Dendritic cell treated with granulocyte-macrophage colony-stimulating factor and Interleukin-4, amounts not matched to agents 40 ng/mL and 50 ng/mL, for 4 days (primary cell): ENCODE measurements around the gene SOX12.

ENCODE experiments used
- H3K27ac Mint-ChIP-seq: one replicate; pipeline ENCODE4 v1.8.0; 2022; ENCODE audit warnings: mild to moderate bottlenecking, mixed read lengths
- H3K27me3 Mint-ChIP-seq: one replicate; pipeline ENCODE4 v1.8.0; 2022; ENCODE audit warnings: mild to moderate bottlenecking, mixed read lengths
- H3K36me3 Mint-ChIP-seq: one replicate; pipeline ENCODE4 v1.8.0; 2022; ENCODE audit warnings: low read depth, mixed read lengths
- H3K4me1 Mint-ChIP-seq: one replicate; pipeline ENCODE4 v1.8.0; 2022; ENCODE audit warnings: low read depth, mixed read lengths
- H3K4me3 Mint-ChIP-seq: one replicate; pipeline ENCODE4 v1.8.0; 2022; ENCODE audit warnings: mild to moderate bottlenecking, moderate library complexity, mixed read lengths
- H3K9me3 Mint-ChIP-seq: one replicate; pipeline ENCODE4 v1.8.0; 2022; ENCODE audit warnings: mixed read lengths
- intact Hi-C: fragments of 100-400 bp; cut with micrococcal nuclease; formaldehyde crosslinking; loops from one replicate; pipeline ENCODE4 v1.15.0; 2022

The SOX12 gene

GRCh38 chr20:311609-312008 lies 13.7 kb upstream of the SOX12 start:
- Mint-ChIP-seq H3K4me1 (peaks cover 38% of the 10 kb centered on the region), H3K9me3 (no peaks in the 10 kb centered on the region), H3K27me3 (no peaks in the 10 kb centered on the region), H3K36me3 (no peaks in the 10 kb centered on the region), H3K27ac (no peak overlapping the region), H3K4me3 (no peak overlapping the region)
- intact Hi-C loops = loop anchor here (2.0 kb wide), 1 partner anchor 13 kb away; the partner anchor contains the start of gene SOX12

GRCh38 chr20:312067-312466 lies 13.3 kb upstream of the SOX12 start:
- Mint-ChIP-seq H3K4me3 (no peak overlapping the region), H3K9me3 (no peaks in the 10 kb centered on the region), H3K36me3 (no peaks in the 10 kb centered on the region), H3K27me3 (no peaks in the 10 kb centered on the region), H3K4me1 (peaks cover 38% of the 10 kb centered on the region), H3K27ac (no peak overlapping the region)
- intact Hi-C loops = no loop called here

- no peaks in the 10 kb centered on the region for H3K9me3 Mint-ChIP-seq
- H3K27me3 Mint-ChIP-seq = no peaks in the 10 kb centered on the region
- H3K27ac Mint-ChIP-seq = no peak overlapping the region
- H3K4me3 Mint-ChIP-seq = no peak overlapping the region
- H3K36me3 Mint-ChIP-seq = no peaks in the 10 kb centered on the region
- intact Hi-C loops = no loop called here
- peaks cover 38% of the 10 kb centered on the region for H3K4me1 Mint-ChIP-seq
These were observed 12.5 kb upstream of the SOX12 start for GRCh38 chr20:312866-313265.

- H3K36me3 Mint-ChIP-seq = no peaks in the 10 kb centered on the region
- H3K27me3 Mint-ChIP-seq = no peaks in the 10 kb centered on the region
- no peaks in the 10 kb centered on the region for H3K9me3 Mint-ChIP-seq
- intact Hi-C loops = no loop called here
- H3K4me3 Mint-ChIP-seq = no peak overlapping the region
- H3K4me1 Mint-ChIP-seq = peaks cover 38% of the 10 kb centered on the region
- no peak overlapping the region for H3K27ac Mint-ChIP-seq
These were observed 11.9 kb upstream of the SOX12 start for GRCh38 chr20:313402-313801.

- Mint-ChIP-seq H3K4me1 (peaks cover 38% of the 10 kb centered on the region), H3K27me3 (no peaks in the 10 kb centered on the region), H3K9me3 (no peaks in the 10 kb centered on the region), H3K4me3 (no peak overlapping the region), H3K36me3 (no peaks in the 10 kb centered on the region), H3K27ac (no peak overlapping the region)
- intact Hi-C loops = no loop called here
These were observed 11.4 kb upstream of the SOX12 start for GRCh38 chr20:313948-314347.

GRCh38 chr20:316316-317068 lies 8.9 kb upstream of the SOX12 start:
- Mint-ChIP-seq H3K36me3 (no peaks in the 10 kb centered on the region), H3K9me3 (no peaks in the 10 kb centered on the region), H3K27me3 (peaks cover 1% of the 10 kb centered on the region), H3K4me1 (peaks cover 24% of the 10 kb centered on the region), H3K4me3 (no peak overlapping the region), H3K27ac (no peak overlapping the region)
- intact Hi-C loops = no loop called here

GRCh38 chr20:324177-325044 lies 941 bp upstream of the SOX12 start:
- Mint-ChIP-seq H3K36me3 (no peaks in the 10 kb centered on the region), H3K9me3 (no peaks in the 10 kb centered on the region), H3K27ac (peak overlapping the region; percentile 77), H3K4me1 (peaks cover 38% of the 10 kb centered on the region), H3K4me3 (peak overlapping the region; percentile 69), H3K27me3 (peaks cover 25% of the 10 kb centered on the region)
- intact Hi-C loops = loop anchor here (2.0 kb wide), 3 partner anchors 14 to 48 kb away; no protein-coding TSS in a partner anchor

- Mint-ChIP-seq H3K27me3 (peaks cover 25% of the 10 kb centered on the region), H3K36me3 (no peaks in the 10 kb centered on the region), H3K4me3 (peak overlapping the region; percentile 83), H3K27ac (peak overlapping the region; percentile 67), H3K9me3 (no peaks in the 10 kb centered on the region), H3K4me1 (peaks cover 54% of the 10 kb centered on the region)
- intact Hi-C loops = loop anchor here (2.0 kb wide), 3 partner anchors 15 to 47 kb away; no protein-coding TSS in a partner anchor
These were observed 715 bp downstream of the SOX12 start for GRCh38 chr20:325889-326644.

- intact Hi-C loops = no loop called here
- Mint-ChIP-seq H3K9me3 (no peaks in the 10 kb centered on the region), H3K36me3 (no peaks in the 10 kb centered on the region), H3K4me3 (peak overlapping the region; percentile 83), H3K27me3 (peaks cover 22% of the 10 kb centered on the region), H3K27ac (peak overlapping the region; percentile 67), H3K4me1 (peaks cover 54% of the 10 kb centered on the region)
These were observed 1.4 kb downstream of the SOX12 start for GRCh38 chr20:326645-327185.

- Mint-ChIP-seq H3K9me3 (no peaks in the 10 kb centered on the region), H3K27ac (peak overlapping the region; percentile 67), H3K4me1 (peaks cover 58% of the 10 kb centered on the region), H3K4me3 (peak overlapping the region; percentile 83), H3K36me3 (no peaks in the 10 kb centered on the region), H3K27me3 (peaks cover 21% of the 10 kb centered on the region)
- intact Hi-C loops = no loop called here
These were observed 2.1 kb downstream of the SOX12 start for GRCh38 chr20:327186-328026.

- intact Hi-C loops = no loop called here
- Mint-ChIP-seq H3K27ac (no peak overlapping the region), H3K4me3 (peak overlapping the region; percentile 83), H3K9me3 (no peaks in the 10 kb centered on the region), H3K27me3 (peaks cover 21% of the 10 kb centered on the region), H3K36me3 (no peaks in the 10 kb centered on the region), H3K4me1 (peaks cover 67% of the 10 kb centered on the region)
These were observed 2.9 kb downstream of the SOX12 start for GRCh38 chr20:328027-328974.
